HK-2 (cell line): Measurements from ENCODE around the gene CEP104.

Experiments used
- DNase-seq: peaks from one replicate; pipeline ENCODE4 v3.0.0-alpha.2; 2018; ENCODE audit not compliant: unreplicated experiment

Gene CEP104

DNA sequence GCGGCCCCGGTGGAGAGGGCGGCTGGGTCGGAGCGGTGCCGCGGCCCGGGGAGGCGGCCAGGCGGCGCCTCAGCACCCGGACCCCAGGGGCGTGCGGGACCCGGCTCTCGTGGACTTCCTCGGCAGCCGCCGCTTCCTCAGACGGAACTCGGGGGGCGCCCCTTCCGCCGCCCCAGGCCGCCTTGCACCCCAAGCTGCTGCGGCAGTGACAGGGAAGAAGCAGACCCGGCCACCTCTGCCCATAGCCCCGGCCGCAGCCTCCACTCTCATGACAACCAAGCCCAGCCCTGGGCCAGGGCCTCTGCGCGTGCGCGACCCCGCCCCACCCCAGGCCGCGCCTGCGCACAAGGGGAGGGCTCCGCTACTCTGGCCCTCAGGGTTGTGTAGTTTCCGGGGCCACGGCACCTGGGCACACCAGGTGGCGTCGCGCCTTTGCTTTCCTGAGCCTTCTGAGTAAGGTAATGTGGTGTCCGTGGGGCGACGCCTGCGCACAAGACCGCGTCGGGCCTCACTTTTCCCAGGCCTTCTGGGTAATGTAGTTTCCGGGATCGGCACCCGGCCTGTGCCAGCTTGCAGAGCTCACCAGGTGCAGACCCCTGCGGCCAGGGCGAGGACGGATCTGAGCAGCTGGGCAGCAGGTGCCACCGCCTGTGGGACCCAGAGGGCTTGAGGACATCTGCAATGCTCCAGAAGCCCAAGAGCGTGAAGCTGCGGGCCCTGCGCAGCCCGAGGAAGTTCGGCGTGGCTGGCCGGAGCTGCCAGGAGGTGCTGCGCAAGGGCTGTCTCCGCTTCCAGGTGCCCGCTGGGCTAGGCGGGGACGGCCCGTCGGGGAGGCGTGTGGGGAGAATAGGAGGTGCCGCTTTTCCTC lies at the start of gene CEP104, which contains the start of gene DFFB:
Gene CEP104 (minus strand): TSS at position 289 of the 868 bp plus-strand sequence. CDS start 4,804 bp downstream, outside the sequence.
Gene DFFB (plus strand): TSS at position 554 of the 868 bp plus-strand sequence. CDS start 128 bp downstream, at position 682.
- DNase-seq, result peak; percentile 98

DNA sequence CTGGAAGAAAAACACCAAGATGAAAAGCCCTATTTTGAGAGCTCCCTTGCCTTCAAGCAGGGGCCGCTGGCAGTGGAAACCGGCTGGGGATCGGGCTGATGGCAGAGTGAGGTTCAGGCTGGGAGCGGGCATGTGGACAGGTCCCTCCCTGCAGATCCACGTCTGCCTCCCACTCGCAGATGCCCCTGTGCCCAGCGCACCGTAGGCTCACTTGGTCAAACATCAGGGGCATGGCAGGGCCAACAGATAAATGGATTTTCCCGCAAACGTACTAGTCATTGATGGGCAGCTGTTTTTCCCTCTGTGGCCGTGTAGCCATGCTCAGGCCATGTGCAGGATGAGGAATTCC lies 49.6 kb upstream of the CEP104 start:
- no peak for DNase-seq

DNA sequence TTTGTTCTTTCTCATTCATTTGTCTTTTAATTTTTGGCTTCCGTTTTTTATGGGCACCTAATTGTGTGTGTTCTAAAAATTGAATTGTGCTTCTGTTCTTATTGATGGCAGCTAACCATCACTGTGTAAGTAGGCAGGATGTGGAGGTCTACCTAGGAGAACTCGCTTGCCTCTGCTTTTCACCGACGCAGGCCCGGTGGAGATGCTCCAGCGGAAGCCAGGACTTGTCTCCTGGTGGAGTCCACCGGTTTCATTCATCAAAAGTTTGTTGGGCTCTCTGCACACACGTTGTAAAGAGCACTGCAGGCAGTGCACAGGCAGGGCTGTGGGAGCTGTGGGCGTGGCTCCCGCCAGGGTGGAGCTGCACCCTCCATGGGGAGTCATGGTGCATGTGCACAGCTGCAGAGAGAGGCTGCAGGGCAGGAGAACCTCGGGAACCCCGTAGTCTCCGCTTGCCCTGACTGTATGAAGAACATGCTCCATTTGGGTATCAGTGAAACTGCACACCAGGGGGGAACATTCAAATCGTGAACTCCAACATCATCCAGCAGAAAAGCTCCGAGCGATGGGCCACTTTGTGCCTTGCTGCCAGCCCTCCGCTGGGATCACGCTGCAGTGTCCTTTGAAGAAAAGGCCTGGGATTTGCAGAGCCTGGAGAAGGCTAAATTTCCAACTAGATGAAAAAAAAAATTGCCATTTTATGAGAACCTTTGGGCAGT lies 49.1 kb upstream of the CEP104 start:
- no peak for DNase-seq

DNA sequence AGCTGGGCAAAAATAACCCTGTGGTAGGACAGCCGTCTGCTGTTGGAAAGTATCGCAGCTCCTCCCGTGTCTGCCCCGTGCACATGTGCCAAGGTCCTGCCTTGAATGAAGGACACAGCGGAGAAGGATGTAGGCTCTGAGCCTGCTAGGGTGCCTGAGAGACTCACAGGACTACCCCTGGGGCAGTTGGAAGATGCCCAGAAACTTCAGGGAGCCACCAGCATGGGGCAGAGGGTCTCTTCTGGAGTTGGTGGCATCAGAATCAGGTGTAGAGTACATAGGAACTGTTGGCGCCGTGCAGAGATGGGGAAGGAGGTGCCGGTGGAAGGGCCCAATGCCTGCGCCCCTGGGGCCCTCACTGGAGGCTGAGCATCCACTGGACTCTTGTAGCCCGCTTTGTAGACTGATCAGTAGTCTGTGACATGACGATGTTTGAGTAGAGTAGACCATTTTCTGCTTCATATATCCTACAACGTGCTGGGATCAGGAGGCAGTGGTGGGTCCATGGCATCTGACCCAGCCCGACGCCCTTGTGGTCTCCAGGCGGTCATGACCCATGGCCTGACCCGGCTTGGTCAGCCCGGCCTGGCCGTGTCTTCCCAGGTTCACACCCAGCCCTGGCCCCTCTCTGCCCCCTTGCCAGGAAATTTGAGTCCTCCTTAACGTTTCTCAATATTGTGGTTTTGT lies 48.4 kb upstream of the CEP104 start:
- no peak for DNase-seq

DNA sequence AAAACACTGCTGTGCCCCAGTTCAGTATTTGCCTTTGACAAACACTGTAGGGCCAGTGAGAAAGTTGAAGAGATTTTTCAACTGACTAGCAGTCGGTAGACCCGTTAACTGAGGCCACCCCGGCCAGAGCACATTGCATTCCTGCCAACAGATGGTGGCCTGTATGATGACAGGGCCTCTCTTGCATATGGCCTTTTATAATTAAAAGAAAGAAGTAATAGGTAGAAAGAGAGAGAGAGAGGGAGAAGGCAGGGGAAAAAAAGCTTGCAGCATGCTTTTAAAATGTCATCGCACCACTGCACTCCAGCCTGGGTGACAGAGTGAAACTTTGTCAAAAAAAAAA lies 47.8 kb upstream of the CEP104 start:
- no peak for DNase-seq

DNA sequence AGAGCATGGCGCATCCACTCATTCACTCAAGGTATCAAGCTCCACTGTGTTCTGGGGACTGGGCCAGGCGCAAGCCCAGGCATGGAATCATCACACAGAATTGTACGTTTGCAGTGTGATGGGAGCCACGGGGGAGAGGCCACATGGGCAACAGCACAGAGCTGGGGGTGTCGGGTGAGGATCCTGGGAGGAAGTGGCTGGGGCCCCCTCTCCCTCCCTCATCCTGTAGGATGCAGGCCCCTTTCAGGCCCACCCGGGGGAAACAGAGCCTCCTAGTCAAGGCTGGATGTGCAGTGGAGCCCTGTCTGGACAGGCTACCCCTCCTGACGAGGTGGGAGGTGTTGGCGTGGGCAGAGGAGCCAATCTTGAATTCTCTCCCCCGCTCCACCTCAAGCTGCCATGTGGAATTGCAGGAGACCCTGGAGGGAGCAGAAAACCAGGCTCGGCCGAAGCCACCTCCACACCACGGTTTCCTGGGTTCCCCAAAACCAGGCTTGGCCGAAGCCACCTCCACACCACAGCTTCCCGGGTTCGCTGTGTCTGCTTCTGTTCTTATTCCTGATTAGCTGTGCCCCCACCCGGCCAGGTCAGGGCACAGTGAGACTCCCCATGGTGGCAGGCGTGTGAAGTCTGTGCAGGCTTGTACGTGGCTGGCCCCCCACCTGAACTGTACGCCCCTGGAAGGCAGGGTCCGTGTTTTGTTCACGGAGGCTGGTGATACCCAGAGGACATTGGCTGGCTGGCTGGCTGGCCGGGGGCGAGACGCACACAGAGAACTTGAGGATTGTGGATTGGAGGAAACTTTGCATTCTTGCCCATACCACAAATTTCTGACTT lies 47.2 kb upstream of the CEP104 start:
- DNase-seq, result no peak

DNA sequence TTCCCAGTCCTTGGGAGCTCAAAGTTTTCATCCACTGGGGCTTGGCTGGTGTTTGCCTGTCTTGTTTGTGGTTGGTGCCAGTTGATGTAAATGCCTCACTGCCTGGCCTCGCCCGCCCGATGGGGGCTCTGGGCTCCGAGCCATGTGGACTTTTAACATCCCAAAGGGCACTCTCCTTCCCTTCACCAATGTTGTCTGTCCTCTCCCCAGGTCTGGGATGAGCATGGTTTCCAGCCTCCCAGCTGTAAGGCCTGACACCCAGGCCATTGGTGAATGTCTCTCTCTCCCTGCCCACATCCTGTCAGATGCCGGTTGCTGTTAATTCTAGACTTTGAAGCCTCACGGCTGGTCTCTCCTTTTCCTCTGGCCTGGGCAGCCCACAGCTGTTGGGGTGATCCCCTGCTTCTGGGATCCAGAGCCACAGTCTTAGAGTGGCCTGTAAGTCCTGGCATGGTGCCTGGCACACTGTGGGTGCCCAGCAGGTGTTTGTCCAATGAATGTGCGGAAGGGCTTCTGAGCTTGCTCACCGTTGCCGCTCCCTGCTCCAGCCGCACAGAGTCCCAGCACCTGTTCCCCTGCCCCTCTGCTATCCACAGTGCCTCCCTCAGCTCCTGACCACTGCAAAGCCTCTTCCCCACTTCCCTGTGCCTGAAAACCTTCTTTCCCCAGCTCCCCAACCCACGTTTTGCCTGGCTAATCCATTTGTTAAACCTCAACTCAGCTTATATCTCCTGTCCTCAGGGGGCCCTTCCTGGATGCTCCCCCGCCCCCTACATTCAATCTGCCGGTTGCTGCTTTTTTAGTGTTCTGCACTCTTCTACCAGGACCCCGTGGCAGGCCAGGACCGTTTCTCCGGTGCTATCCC lies 46.4 kb upstream of the CEP104 start:
- DNase-seq, result no peak

DNA sequence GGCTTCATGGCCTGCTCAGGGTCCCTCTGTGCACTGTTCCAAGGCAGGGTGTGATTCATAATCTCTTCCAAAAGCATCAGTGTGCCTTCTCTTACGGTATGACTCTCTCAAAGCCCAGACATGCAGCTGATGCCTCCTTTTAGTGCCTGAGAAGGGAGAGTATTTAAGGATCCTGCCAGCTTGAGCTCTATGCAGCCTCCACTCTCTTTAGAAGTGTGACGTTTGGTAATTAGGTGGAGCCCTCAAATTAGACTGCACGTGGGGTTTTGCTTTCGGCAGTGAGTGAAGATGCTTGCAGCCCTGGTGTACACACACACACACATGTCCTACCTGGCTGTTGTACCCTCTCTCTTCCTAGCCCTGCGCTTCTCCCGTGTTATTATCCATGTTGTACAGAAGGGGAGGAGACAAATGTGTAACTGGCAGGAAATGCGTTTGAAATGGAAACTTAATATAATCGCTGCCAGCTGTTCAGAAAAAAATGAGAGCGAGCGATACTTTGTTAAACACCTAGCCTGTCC lies 45.6 kb upstream of the CEP104 start:
- no peak for DNase-seq

DNA sequence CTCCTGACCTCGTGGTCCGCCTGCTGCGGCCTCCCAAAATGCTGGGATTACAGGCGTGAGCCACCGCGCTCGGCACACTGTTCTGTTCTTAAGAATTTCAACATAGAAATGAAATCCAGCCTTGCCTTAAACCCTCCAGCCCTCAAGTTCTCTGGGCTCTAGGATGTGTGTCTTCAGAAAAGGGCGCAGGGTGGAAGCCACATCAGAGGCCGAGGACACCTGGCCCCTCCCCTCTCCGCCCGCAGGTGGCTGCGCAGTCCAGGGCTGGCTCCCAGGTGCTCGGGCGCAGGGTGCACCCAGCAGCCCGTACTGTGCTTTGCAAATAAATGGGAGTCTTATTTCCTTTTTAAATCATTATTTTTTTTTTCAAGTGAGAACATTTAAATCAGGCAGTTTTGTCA lies 45.1 kb upstream of the CEP104 start:
- no peak for DNase-seq

DNA sequence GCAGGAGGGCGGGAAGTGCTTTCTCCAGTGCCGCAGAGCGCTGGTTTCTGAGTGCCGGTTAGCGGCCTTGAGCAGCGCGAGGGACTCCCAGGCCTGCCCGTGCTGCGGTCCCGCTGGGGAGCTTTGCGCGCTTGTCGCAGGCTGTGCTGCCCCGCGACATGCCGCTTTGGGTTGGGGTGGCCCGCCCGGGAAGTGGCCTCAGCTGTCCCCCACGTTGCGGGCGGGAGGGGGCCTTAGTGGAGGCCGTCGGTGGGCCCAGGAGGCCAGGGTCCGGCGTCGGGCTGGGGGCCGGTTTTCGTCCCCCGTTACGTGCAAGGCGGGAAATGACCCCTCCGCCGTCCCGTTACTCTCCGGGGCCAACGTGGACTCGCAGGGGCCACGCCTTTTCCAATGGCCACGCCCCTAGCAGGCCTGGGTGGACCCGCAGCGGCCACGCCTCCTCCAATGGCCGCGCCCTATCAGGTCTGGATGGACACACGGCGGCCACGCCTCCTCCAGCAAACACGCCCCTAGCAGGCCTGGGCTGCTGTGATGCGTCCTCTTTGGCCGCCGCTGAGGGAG lies 44.0 kb upstream of the CEP104 start:
- peak; percentile 96 for DNase-seq

DNA sequence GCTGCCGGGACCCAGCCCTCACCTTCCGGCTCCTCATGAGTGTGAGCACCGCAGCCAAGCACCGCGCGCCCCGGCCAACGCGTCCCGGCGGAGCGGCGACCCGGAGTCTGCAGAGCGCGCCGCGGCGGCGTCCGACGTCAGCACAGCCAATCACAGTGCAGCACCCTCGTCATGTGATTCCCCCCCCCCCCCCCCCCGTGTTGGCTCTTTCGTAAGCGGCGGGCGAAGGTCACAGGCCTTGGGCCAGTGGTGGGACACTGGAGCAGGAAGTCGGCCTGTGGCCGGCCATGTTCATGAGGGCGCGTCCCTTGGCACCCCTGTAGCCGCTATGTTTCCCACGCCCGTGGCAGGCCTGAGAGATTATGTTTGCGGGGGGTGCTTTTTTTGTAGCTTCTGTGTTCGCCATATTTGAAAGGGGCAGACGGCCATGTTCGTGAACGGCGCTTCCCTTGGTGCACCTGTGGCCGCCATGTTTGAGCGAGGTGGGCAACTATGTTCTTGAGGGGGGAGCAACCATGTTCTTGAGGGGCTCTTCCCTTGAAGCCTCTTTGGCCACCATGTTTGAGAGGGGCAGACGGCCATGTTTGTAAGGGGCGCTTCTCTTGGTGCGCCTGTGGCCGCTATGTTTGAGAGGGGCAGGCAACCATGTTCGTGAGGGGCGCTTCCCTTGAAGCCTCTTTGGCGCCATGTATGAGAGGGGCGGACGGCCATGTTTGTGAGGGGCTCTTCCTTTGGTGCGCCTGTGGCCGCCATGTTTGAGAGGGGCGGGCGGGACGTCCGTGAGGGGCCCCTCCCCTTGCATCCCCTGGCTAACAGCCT lies 43.3 kb upstream of the CEP104 start, which contains the start of gene C1orf174:
Gene C1orf174 (minus strand): TSS at position 123 of the 819 bp plus-strand sequence. CDS start 86 bp downstream, at position 37.
- peak; percentile 94 for DNase-seq

DNA sequence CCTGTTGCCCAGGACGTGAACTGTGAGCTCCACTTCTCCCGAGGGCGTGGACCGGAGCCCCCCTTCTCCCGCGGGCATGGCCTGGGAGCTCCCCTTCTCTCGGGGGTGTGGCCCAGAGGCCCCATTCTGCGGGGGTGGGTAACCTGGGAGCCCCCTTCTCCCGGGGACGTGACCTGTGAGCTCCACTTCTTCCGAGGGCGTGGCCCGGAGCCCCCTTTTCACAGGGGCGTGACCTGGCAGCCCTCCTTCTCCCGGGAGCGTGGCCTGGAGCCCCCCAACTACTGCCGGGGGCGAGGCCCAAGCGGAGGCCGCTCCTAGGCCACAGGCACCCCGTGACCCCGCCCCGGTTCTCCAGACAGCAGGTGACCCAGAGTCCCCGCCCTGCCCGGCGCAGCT lies 42.7 kb upstream of the CEP104 start:
- DNase-seq, result no peak

DNA sequence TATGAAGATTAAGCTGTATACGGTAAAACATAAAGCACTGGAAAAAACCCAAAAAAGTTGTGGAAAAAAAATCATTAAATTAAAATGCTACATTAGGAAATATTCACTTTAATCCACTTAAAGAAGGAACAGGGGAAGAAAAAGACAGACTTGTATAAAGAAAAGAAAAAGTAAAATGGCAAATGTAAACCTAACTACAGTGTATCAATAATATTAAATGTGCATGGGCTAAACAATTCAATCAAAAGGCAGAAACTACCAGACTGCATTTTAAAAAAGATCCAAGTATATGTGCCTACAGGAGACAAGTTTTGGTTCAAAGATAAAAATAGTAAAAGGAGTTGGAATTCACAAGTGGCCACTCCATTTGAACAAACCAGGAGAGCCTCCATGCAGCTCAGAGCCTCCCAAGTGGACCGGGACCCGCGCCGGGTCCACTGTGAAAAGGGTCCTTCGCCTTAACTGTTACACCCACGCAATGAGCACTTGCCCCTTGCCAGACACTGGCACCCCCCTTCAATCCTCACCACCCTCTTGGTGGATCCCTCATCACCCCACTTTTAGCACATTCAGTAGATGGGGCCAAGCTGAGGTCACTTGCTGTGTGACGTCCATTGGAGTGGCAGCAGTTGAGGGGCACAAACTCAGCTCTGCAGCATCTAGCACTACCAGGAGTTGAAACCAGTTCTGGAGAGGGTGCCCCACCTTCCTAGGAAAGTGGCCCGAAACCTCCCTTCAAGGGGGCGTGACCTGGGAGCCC lies 42.2 kb upstream of the CEP104 start:
- DNase-seq, result no peak

DNA sequence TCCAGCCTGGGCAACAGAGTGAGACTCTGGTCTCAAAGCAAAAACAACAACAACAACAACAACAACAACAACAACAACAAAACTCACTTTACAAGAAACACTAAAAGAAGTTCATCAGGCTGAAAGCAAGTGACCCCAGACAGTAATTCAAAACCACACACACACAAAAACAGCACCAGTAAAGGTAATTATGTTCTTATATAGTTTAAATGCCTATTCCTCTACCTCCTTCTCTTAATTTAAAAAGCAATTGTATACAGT lies 41.4 kb upstream of the CEP104 start:
- DNase-seq, result no peak

DNA sequence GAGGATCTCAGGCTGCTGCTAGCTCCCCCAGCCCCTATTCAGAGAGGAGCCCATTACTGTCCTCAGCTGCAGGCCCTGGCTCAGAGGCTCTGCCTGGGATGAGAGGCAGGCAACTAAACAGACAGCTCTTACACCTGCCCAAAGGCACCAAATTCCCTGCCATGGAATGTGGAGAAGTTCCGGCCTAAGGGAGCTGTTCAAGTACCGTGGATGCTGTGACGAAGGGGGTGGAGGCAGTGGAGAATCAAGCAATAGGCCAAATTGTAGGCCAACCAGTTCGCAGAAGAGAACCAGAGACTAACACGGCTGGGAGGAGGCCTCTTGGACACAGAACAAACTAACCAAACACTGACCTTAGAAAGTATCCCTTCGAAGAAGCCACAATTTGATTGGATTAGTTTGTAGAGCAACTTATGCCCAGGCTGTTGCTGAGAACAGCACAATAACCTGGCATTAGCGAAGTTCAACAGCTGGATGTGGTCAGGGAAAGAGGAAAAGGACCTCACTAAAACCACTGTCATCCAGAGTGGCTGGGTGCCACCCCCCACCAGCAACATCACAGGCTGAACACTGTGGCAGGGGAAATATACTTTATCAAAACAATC lies 39.5 kb upstream of the CEP104 start:
- no peak for DNase-seq

DNA sequence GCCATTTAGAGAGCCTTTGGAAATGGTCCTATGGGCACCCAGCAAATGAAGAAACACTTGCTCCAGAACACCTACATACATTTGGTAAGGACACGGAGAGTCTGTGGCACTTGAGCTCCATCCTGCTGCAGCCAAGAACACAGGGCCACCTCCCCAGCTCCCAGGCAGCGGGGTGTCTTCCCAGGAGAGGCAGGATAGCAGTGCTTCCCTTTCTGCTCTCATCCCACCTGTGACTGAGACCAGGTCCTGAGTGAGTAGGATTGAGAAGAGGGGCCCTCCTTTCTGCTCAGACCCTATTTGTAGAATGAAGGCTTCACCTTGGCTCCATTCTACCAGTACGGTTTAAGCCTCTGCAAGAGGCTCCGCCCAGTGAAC lies 38.9 kb upstream of the CEP104 start:
- no peak for DNase-seq

DNA sequence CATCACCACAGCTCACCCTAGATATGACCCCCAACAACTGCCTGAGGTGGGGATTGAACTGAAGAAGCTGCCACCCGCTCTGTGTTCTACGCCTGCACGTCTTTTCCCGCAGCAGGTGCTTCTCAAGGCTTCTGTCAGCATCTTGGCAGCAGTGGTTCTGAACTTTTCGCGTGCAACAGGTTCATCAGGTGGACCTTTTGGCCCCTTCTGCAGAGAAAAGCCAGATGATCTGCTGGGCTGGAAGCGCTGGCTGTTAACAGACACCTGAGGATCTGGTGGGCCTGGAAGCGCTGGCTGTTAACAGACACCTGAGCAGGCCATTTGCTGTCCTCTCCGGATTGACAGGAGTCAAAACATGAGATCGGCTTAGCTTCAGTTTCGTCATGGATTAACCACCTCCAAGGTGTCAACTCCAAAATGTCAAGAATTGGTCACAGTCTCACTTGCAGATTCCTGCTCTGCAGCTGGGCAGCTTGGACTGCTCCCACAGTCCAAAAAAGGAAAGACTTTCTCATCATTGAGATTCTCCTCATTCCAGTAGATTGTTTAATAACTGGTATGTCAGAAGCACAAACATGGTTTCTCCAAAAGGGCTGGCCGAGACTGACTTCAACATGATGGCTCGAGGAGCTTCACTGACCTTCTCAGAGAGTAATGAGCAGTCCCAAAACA lies 38.4 kb upstream of the CEP104 start:
- DNase-seq, result no peak
